GM21526 (cell line): ENCODE measurements around the gene PRKCZ.

Experiments used
- ATAC-seq: cut with Tn5 transposase; IDR thresholded peaks from one replicate; pipeline ENCODE4 v1.9.1; 2021; ENCODE audit warnings: moderate library complexity; ENCODE audit not compliant: unreplicated experiment, low FRiP score

The PRKCZ gene

GRCh38 chr1:2215329-2215728 lies 165.1 kb downstream of the PRKCZ start:
- ATAC-seq: no peak

GRCh38 chr1:2215909-2216766 lies 165.9 kb downstream of the PRKCZ start:
- ATAC-seq: no peak

GRCh38 chr1:2216767-2217058 lies 166.5 kb downstream of the PRKCZ start:
- no peak for ATAC-seq

GRCh38 chr1:2221271-2221670 lies 171.1 kb downstream of the PRKCZ start:
- no peak for ATAC-seq

- no peak for ATAC-seq
Measured at GRCh38 chr1:2224170-2224584, 174.0 kb downstream of the PRKCZ start.

- ATAC-seq: no peak
Measured at GRCh38 chr1:2224631-2225428, 174.6 kb downstream of the PRKCZ start.

GRCh38 chr1:2226525-2227345 lies 176.5 kb downstream of the PRKCZ start:
- peak; percentile 7 for ATAC-seq

- ATAC-seq: peak; percentile 78
Measured at GRCh38 chr1:2227346-2228156, 177.3 kb downstream of the PRKCZ start.

GRCh38 chr1:2228157-2228594 lies 178.0 kb downstream of the PRKCZ start, which contains the start of gene SKI:
SKI (plus strand) TSS chr1:2228319; CDS start chr1:2228767, 448 bp downstream.
- ATAC-seq: no peak

- no peak for ATAC-seq
Measured at GRCh38 chr1:2228694-2229036, 178.5 kb downstream of the PRKCZ start.

GRCh38 chr1:2229037-2229864 lies 179.0 kb downstream of the PRKCZ start:
- ATAC-seq: no peak

GRCh38 chr1:2229911-2230731 lies 179.9 kb downstream of the PRKCZ start:
- ATAC-seq: no peak

- ATAC-seq: no peak
Measured at GRCh38 chr1:2230781-2231531, 180.7 kb downstream of the PRKCZ start.

GRCh38 chr1:2231532-2232254 lies 181.5 kb downstream of the PRKCZ start:
- ATAC-seq: no peak

GRCh38 chr1:2232255-2232915 lies 182.2 kb downstream of the PRKCZ start:
- ATAC-seq: no peak

- ATAC-seq: no peak
Measured at GRCh38 chr1:2232916-2233438, 182.8 kb downstream of the PRKCZ start.
